Choroid plexus epithelial cell (primary cell): ENCODE results near the gene ZDHHC5.
"Not testable (repeated sequence)": the region's sequence is repeated elsewhere in the genome, so short reads cannot be mapped to it uniquely, and the experiment has no call there.

Experiments used
- DNase-seq: peaks from one replicate; pipeline ENCODE4 v3.0.0-alpha.2; 2010; ENCODE audit warnings: low read depth
- H3K4me3 ChIP-seq: 2 replicates; pipeline ENCODE4 v1.5.1; 2011; ENCODE audit warnings: low read depth, mild to moderate bottlenecking, control low read depth, low read length, moderate library complexity
- TF ChIP-seq, protein P1 (sequence below): conservative IDR thresholded peaks from 2 replicates; pipeline ENCODE4 v1.5.1; 2011; ENCODE audit warnings: low read depth, mild to moderate bottlenecking, control low read depth, inconsistent platforms, low read length, moderate library complexity

ZDHHC5 gene

GRCh38 chr11:57699813-57700212 lies 31.9 kb downstream of the ZDHHC5 start:
- TF ChIP-seq, protein P1, sequence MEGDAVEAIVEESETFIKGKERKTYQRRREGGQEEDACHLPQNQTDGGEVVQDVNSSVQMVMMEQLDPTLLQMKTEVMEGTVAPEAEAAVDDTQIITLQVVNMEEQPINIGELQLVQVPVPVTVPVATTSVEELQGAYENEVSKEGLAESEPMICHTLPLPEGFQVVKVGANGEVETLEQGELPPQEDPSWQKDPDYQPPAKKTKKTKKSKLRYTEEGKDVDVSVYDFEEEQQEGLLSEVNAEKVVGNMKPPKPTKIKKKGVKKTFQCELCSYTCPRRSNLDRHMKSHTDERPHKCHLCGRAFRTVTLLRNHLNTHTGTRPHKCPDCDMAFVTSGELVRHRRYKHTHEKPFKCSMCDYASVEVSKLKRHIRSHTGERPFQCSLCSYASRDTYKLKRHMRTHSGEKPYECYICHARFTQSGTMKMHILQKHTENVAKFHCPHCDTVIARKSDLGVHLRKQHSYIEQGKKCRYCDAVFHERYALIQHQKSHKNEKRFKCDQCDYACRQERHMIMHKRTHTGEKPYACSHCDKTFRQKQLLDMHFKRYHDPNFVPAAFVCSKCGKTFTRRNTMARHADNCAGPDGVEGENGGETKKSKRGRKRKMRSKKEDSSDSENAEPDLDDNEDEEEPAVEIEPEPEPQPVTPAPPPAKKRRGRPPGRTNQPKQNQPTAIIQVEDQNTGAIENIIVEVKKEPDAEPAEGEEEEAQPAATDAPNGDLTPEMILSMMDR, result no peak
- no peak overlapping the region for H3K4me3 ChIP-seq
- DNase-seq, result no peak

DNA sequence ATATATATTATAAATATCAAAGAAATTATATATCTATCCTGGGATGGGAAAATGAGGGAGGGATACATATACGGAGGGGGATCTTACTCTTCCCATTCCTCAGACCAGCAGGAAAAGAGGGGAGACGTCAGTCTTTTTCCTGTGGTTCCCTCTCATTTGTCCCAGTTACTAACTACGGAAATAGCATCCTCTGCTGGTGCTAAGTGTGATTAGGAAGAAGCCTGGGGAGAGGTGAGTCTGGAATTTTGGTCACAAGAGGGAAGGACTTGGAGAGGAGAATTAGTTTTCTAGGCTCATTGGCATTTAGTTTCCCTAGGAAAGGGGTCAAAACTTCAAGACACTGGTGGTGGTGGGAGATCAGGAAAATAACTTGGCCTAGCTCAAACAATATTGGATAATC lies 32.5 kb downstream of the ZDHHC5 start:
- DNase-seq, result peak; percentile 5
- no peak overlapping the region for H3K4me3 ChIP-seq
- TF ChIP-seq, protein P1, result peak; percentile 16

GRCh38 chr11:57703341-57703740 lies 35.4 kb downstream of the ZDHHC5 start:
- no peak overlapping the region for H3K4me3 ChIP-seq
- TF ChIP-seq, protein P1, result no peak
- DNase-seq, result no peak

DNA sequence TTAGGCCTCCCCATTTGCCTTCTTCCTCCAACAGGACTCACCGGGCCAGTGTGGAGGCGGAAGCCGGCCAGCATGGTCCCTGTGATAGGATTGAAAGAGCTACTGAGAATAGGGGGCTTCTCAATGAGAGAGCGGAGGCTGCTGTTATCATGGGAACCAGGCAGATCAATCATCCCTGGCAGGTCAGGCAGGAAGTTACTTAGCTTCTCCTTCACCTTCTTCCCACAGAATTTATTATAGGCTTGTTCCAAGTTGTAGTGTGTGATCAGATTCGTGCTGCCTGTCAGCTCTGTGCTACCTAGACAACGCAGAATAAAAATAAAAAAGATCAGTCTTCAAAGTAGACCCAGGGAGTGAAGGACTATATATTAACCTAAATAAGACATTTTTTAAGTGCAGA lies 37.0 kb downstream of the ZDHHC5 start:
- TF ChIP-seq, protein P1, result no peak
- H3K4me3 ChIP-seq, result no peak overlapping the region
- DNase-seq, result no peak

DNA sequence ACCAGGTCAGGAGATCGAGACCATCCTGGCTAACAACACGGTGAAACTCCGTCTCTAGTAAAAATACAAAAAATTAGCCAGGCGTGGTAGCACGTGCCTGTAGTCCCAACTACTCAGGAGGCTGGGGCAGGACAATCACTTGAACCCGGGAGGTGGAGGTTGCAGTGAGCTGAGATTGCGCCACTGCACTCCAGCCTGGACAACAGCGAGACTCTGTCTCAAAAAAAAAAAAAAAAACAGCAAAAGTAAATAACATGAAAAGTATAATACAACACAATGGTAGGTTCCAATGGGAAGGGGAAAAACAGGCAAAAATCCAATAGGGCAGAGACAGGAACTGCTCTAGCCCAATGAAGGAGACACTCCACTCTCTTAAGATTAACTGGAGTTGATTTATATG lies 37.5 kb downstream of the ZDHHC5 start:
- not testable (repeated sequence) for H3K4me3 ChIP-seq, DNase-seq

- no peak for DNase-seq
- no peak overlapping the region for H3K4me3 ChIP-seq
- TF ChIP-seq, protein P1, result no peak
Observed at GRCh38 chr11:57709802-57710367, 42.0 kb downstream of the ZDHHC5 start.

DNA sequence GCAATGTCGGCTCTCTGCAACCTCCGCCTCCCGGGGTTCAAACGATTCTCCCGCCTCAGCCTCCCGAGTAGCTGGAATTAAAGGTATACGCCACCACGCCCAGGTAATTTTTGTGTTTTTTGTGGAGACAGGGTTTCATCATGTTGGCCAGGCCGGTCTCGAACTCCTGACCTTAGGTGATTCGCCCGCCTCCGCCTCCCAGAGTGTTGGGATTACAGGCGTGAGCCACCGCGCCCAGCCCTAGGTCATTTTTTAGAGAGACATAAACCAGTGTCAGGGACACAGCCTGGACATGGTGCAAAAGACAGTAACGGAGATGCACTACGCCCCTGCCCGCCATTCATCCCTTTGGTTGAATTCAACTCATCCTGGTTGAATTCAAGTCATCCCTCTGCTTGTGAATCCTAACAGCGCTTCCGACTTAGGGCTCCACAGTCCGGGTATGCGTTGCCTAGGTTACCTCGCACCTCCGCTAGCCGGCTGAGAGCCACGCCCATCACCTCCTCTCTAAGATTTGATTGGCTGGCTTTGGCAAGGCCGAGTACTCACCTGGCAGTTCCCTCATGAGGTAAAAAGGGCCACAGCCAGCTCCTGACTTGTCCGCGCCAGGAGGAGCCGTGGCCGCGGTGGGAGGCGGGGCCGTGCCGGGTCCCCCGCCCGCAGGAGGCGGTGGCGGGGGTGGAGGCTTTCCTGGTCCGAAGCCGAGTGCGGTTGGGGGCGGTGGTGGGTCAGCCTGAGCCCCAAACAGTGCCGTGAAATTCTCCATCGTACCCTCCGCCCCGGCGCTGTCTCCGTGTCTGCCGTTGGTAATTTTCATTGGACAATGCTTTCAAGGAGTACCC lies 43.7 kb downstream of the ZDHHC5 start, which contains the start of gene MED19:
MED19 (minus strand) TSS at position 802 of the 842 bp plus-strand sequence; CDS start at position 766, 36 bp downstream.
- peak within 1 kb of the TSS; percentile 96 for H3K4me3 ChIP-seq
- peak; percentile 83 for DNase-seq
- TF ChIP-seq, protein P1, result no peak
